GM12875 (cell line): Measurements from ENCODE around the gene DBX1.

Experiments
- H3K4me3 ChIP-seq: one replicate; pipeline ENCODE4 v1.5.1; 2011; ENCODE audit warnings: low read depth, low read length, control low read depth
- CTCF ChIP-seq: IDR thresholded peaks from 2 replicates; pipeline ENCODE4 v1.5.1; 2011; ENCODE audit warnings: low read depth, mild to moderate bottlenecking, control low read depth, inconsistent platforms, low read length, moderate library complexity, borderline replicate concordance; ENCODE audit not compliant: insufficient read depth

Gene DBX1

GRCh38 chr11:20111871-20112270 is 48.4 kb downstream of the DBX1 start:
- H3K4me3 ChIP-seq, result no peak overlapping the region

GRCh38 chr11:20110908-20111669 is 49.2 kb downstream of the DBX1 start:
- H3K4me3 ChIP-seq, result no peak overlapping the region
- TF ChIP-seq CTCF, result peak; percentile 93

More at GRCh38 chr11:20111871-20112270, 48.4 kb downstream of the DBX1 start:
- TF ChIP-seq CTCF, result no peak

GRCh38 chr11:20109731-20110445 is 50.4 kb downstream of the DBX1 start:
- no peak for TF ChIP-seq CTCF
- no peak overlapping the region for H3K4me3 ChIP-seq
